DND-41 (cell line): ENCODE results near the gene PYM1.
A peak's percentile ranks its signal among the peaks of the same experiment; 100 is the strongest.

ENCODE experiments used
- ATAC-seq: fragments of 200-7000 bp; cut with Tn5 transposase; 3 replicates; pipeline ENCODE4 v1.9.1; 2021; ENCODE audit warnings: low read depth; ENCODE audit not compliant: insufficient read depth
- DNase-seq: peaks from one replicate; pipeline ENCODE4 v3.0.0-alpha.2; 2020
- H2AFZ ChIP-seq: 2 replicates; pipeline ENCODE4 v1.6.0; 2012; ENCODE audit warnings: low read depth, low read length
- H3K27ac ChIP-seq: 2 replicates; pipeline ENCODE4 v1.5.1; 2012; ENCODE audit warnings: low read length, inconsistent platforms
- H3K27me3 ChIP-seq: fragments of 200-600 bp; sonication (generic); 2 replicates; pipeline ENCODE4 v1.6.0; 2012; ENCODE audit warnings: low read length, mild to moderate bottlenecking, inconsistent platforms; ENCODE audit not compliant: insufficient read depth, poor library complexity
- H3K36me3 ChIP-seq: 2 replicates; pipeline ENCODE4 v1.5.1; 2012; ENCODE audit warnings: low read length, inconsistent platforms; ENCODE audit not compliant: insufficient read depth
- H3K4me1 ChIP-seq: 2 replicates; pipeline ENCODE4 v1.5.1; 2012; ENCODE audit warnings: mild to moderate bottlenecking, low read length; ENCODE audit not compliant: insufficient read depth
- H3K4me2 ChIP-seq: 2 replicates; pipeline ENCODE4 v1.6.0; 2012; ENCODE audit warnings: mild to moderate bottlenecking, moderate library complexity, low read length, inconsistent platforms; ENCODE audit not compliant: insufficient read depth
- H3K4me3 ChIP-seq, 2 experiments: fragments of 200-600 bp in 1 of 2; shearing (Covaris generic) in 1 of 2; 2 replicates each; pipeline ENCODE4 v1.5.1; 2012 to 2016; ENCODE audit warnings: inconsistent platforms in 2 of 2, low read length in 2 of 2, mild to moderate bottlenecking in 2 of 2, low read depth in 1 of 2, moderate library complexity in 1 of 2
- H3K79me2 ChIP-seq: 2 replicates; pipeline ENCODE4 v1.6.0; 2012; ENCODE audit warnings: low read length, inconsistent platforms; ENCODE audit not compliant: insufficient read depth
- H3K9ac ChIP-seq: 2 replicates; pipeline ENCODE4 v1.6.0; 2012; ENCODE audit warnings: low read depth, mild to moderate bottlenecking, inconsistent platforms, low read length, moderate library complexity
- H3K9me3 ChIP-seq: 2 replicates; pipeline ENCODE4 v1.5.1; 2012; ENCODE audit warnings: low read length, moderate library complexity, mild to moderate bottlenecking, inconsistent platforms; ENCODE audit not compliant: insufficient read depth, severe bottlenecking
- H4K20me1 ChIP-seq: 2 replicates; pipeline ENCODE4 v1.6.0; 2012; ENCODE audit warnings: low read length; ENCODE audit not compliant: insufficient read depth
- CTCF ChIP-seq: IDR thresholded peaks from 2 replicates; pipeline ENCODE4 v1.5.1; 2012; ENCODE audit warnings: borderline replicate concordance, low read length, moderate library complexity, mild to moderate bottlenecking; ENCODE audit not compliant: poor library complexity, severe bottlenecking; ENCODE audit errors: extremely low read depth
- EZH2 ChIP-seq: IDR thresholded peaks from 3 replicates; pipeline ENCODE4 v1.6.1; 2012; ENCODE audit warnings: borderline replicate concordance, low read depth, mild to moderate bottlenecking, moderate library complexity, low read length, inconsistent platforms; ENCODE audit not compliant: severe bottlenecking

Gene PYM1

GRCh38 chr12:55935738-55936151, 8.1 kb upstream of the PYM1 start:
- Histone ChIP-seq H3K27me3 (no peaks in the 10 kb centered on the region), H3K36me3 (peaks cover 87% of the 10 kb centered on the region), H3K4me1 (peaks cover 42% of the 10 kb centered on the region), H3K4me3 (no peak overlapping the region), H4K20me1 (peaks cover 73% of the 10 kb centered on the region), H3K9me3 (no peaks in the 10 kb centered on the region), H3K9ac (no peak overlapping the region), H3K79me2 (peaks cover 78% of the 10 kb centered on the region), H3K27ac (no peak overlapping the region), H3K4me2 (no peak overlapping the region), H2AFZ (no peak overlapping the region)
- no peak for TF ChIP-seq EZH2
- TF ChIP-seq CTCF = no peak
- no peak for DNase-seq
- ATAC-seq = no peak

GRCh38 chr12:55934773-55935172, 7.1 kb upstream of the PYM1 start:
- Histone ChIP-seq H3K36me3 (peaks cover 77% of the 10 kb centered on the region), H2AFZ (no peak overlapping the region), H4K20me1 (peaks cover 64% of the 10 kb centered on the region), H3K79me2 (peaks cover 70% of the 10 kb centered on the region), H3K27ac (peak overlapping the region; percentile 96), H3K27me3 (no peaks in the 10 kb centered on the region), H3K4me2 (peak overlapping the region; percentile 36; the same call in 1 of the 2 replicates), H3K9me3 (no peaks in the 10 kb centered on the region), H3K9ac (no peak overlapping the region), H3K4me3 (no peak overlapping the region), H3K4me1 (peaks cover 48% of the 10 kb centered on the region)
- ATAC-seq (no peak), DNase-seq (no peak)
- TF ChIP-seq CTCF = no peak
- TF ChIP-seq EZH2 = no peak

- H3K4me1 ChIP-seq = peaks cover 55% of the 10 kb centered on the region
- DNase-seq (no peak), ATAC-seq (no peak)
- peaks cover 68% of the 10 kb centered on the region for H3K79me2 ChIP-seq
- H3K27ac ChIP-seq = peak overlapping the region; percentile 96
- H3K9me3 ChIP-seq = no peaks in the 10 kb centered on the region
- H3K36me3 ChIP-seq = peaks cover 70% of the 10 kb centered on the region
- H3K9ac ChIP-seq = peak overlapping the region; percentile 88
- peak overlapping the region; percentile 94 for H3K4me2 ChIP-seq
- no peak for TF ChIP-seq CTCF
- no peak for TF ChIP-seq EZH2
- H3K4me3 ChIP-seq = peak overlapping the region in 1 of 2 experiments; percentile 80; a peak in 2 of 4 replicates
- H3K27me3 ChIP-seq = no peaks in the 10 kb centered on the region
- peaks cover 62% of the 10 kb centered on the region for H4K20me1 ChIP-seq
- no peak overlapping the region for H2AFZ ChIP-seq
Observed at GRCh38 chr12:55933799-55934742, 6.4 kb upstream of the PYM1 start.
